Neural progenitor cell (in vitro differentiated cells): Measurements from ENCODE around the gene ELP6.

Experiments used
- CTCF ChIP-seq: fragments of 200-600 bp; sonication (generic); IDR thresholded peaks from 2 replicates; pipeline ENCODE4 v1.5.1; 2017; ENCODE audit warnings: antibody characterized with exemption, mild to moderate bottlenecking
- EZH2 ChIP-seq: fragments of 200-600 bp; sonication (generic); IDR thresholded peaks from 2 replicates; pipeline ENCODE4 v1.6.1; 2017; ENCODE audit warnings: antibody characterized with exemption, mild to moderate bottlenecking, moderate library complexity
- EZH2phosphoT487 ChIP-seq: fragments of 200-600 bp; sonication (generic); IDR thresholded peaks from 2 replicates; pipeline ENCODE4 v1.6.1; 2017; ENCODE audit warnings: antibody characterized with exemption

- TF ChIP-seq CTCF (no peak), EZH2phosphoT487 (no peak), EZH2 (no peak)
Observed at GRCh38 chr3:47475029-47475569, 38.4 kb downstream of the ELP6 start.
